Measurements from ENCODE around the gene CARMIL1. TPM values are rescaled to one million over a fixed set of nuclear protein-coding genes. Genes with fewer than 3 reads are reported as not detected.

Gene CARMIL1
- total and polyA plus RNA-seq, 10 donors, result 3.7 to 34.8 (median 9.3) TPM

GRCh38 chr6:25302151-25302550 lies 23.0 kb downstream of the CARMIL1 start:
- Histone ChIP-seq H3K9me3 (no peaks in the 10 kb centered on the region), H3K4me3 (no peak overlapping the region), H3K27ac (peak overlapping the region in 2 of 8 donors; percentile 62 to 74), H3K36me3 (no peaks in the 10 kb centered on the region), H3K27me3 (replicated peaks in 1 of 7) (no peaks in the 10 kb centered on the region), H3K4me1 (peaks cover 0 to 60% (median 38%) of the 10 kb centered on the region in 6 donors)
- WGBS, 5 donors, result 78 to 82% (median 81%) methylated on average over 1 of the region's 1 CpG
- DNase-seq, result no peak
- TF ChIP-seq POLR2A (IDR thresholded peaks at IDR 0.05) (no peak), POLR2AphosphoS5 (IDR thresholded peaks at IDR 0.05) (no peak), CTCF (IDR thresholded peaks at IDR 0.05 in 8 of 11, conservative IDR thresholded peaks at IDR 0.05 in 3 of 11) (no peak)
- intact Hi-C loops (cut with DNase I; ENCODE audit: low total_unique reads), result no loop called here

GRCh38 chr6:25302677-25303128 lies 23.5 kb downstream of the CARMIL1 start:
- H3K27ac ChIP-seq, result peak overlapping the region in 2 of 8 donors; percentile 62 to 74
- intact Hi-C loops (cut with DNase I; ENCODE audit: low total_unique reads), result no loop called here
- 63 to 69% (median 65%) methylated on average over 6 of the region's 6 CpGs for WGBS, 5 donors

GRCh38 chr6:25303254-25303653 lies 24.1 kb downstream of the CARMIL1 start:
- Histone ChIP-seq H3K4me1 (peaks cover 0 to 49% (median 33%) of the 10 kb centered on the region in 6 donors), H3K27ac (no peak overlapping the region), H3K4me3 (no peak overlapping the region), H3K9me3 (no peaks in the 10 kb centered on the region), H3K27me3 (replicated peaks in 1 of 7) (no peaks in the 10 kb centered on the region), H3K36me3 (no peaks in the 10 kb centered on the region)
- TF ChIP-seq CTCF (IDR thresholded peaks at IDR 0.05 in 8 of 11, conservative IDR thresholded peaks at IDR 0.05 in 3 of 11), result no peak
- no peak for TF ChIP-seq POLR2AphosphoS5 (IDR thresholded peaks at IDR 0.05)
- TF ChIP-seq POLR2A (IDR thresholded peaks at IDR 0.05), result no peak
- no peak for DNase-seq
- intact Hi-C loops (cut with DNase I; ENCODE audit: low total_unique reads), result no loop called here
- 92 to 100% (median 96%) methylated on average over 1 of the region's 1 CpG for WGBS, 5 donors

More at GRCh38 chr6:25302677-25303128, 23.5 kb downstream of the CARMIL1 start:
- no peaks in the 10 kb centered on the region for H3K27me3 ChIP-seq (replicated peaks in 1 of 7)
- TF ChIP-seq CTCF (IDR thresholded peaks at IDR 0.05 in 8 of 11, conservative IDR thresholded peaks at IDR 0.05 in 3 of 11), result no peak
- no peak for TF ChIP-seq POLR2AphosphoS5 (IDR thresholded peaks at IDR 0.05)
- TF ChIP-seq POLR2A (IDR thresholded peaks at IDR 0.05), result no peak
- no peaks in the 10 kb centered on the region for H3K36me3 ChIP-seq
- H3K9me3 ChIP-seq, result no peaks in the 10 kb centered on the region
- peaks cover 0 to 55% (median 36%) of the 10 kb centered on the region in 6 donors for H3K4me1 ChIP-seq
- DNase-seq, result no peak
- H3K4me3 ChIP-seq, result no peak overlapping the region

- DNase-seq, result no peak
- Histone ChIP-seq H3K4me1 (peaks cover 0 to 25% (median 16%) of the 10 kb centered on the region in 6 donors), H3K27ac (no peak overlapping the region), H3K27me3 (replicated peaks in 1 of 7) (no peaks in the 10 kb centered on the region), H3K36me3 (no peaks in the 10 kb centered on the region), H3K4me3 (no peak overlapping the region), H3K9me3 (no peaks in the 10 kb centered on the region)
- intact Hi-C loops (cut with DNase I; ENCODE audit: low total_unique reads), result no loop called here
- WGBS, 5 donors, result 77 to 90% (median 83%) methylated on average over 2 of the region's 2 CpGs
- no peak for TF ChIP-seq POLR2AphosphoS5 (IDR thresholded peaks at IDR 0.05)
- no peak for TF ChIP-seq CTCF (IDR thresholded peaks at IDR 0.05 in 8 of 11, conservative IDR thresholded peaks at IDR 0.05 in 3 of 11)
- TF ChIP-seq POLR2A (IDR thresholded peaks at IDR 0.05), result no peak
Observed at GRCh38 chr6:25306379-25306778, 27.2 kb downstream of the CARMIL1 start.

Data from spleen (tissue), 11 donors.